ENCODE results near the gene BCR. TPM values are rescaled to one million over a fixed set of nuclear protein-coding genes. Genes with fewer than 3 reads are reported as not detected.
A peak's percentile ranks its signal among the peaks of the same experiment; 100 is the strongest.

BCR gene
- total RNA-seq, 1 donor from 2014 or later, result 90.0 TPM

GRCh38 chr22:23285236-23285635 is 104.9 kb downstream of the BCR start:
- no peak for DNase-seq (ENCODE audit: extremely low read depth, low read depth, low spot score)

- DNase-seq (ENCODE audit: extremely low read depth, low read depth, low spot score), result no peak
Observed at GRCh38 chr22:23285734-23286133, 105.4 kb downstream of the BCR start.

DNA sequence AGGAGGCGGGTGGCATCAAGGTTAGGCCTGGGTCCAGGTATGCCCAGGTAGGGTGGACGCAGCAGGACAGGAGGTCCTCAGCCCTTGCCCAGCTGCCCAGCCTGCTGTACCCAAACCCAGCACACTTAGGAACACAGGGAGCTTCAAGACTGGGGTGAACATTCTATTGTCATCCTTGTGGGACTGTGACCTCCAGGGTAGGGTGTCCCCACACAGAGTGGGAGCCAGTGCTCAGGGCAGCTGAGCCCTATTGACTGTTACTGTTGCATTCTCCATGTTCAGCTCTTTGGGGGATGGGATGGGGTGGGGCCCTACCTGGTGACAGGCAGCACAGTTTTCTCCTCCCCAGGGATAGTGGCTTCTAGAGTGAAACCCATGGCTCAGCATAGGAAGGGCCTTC is 106.0 kb downstream of the BCR start:
- no peak for DNase-seq (ENCODE audit: extremely low read depth, low read depth, low spot score)

- DNase-seq (ENCODE audit: extremely low read depth, low read depth, low spot score), result no peak
Observed at GRCh38 chr22:23287136-23288095, 107.1 kb downstream of the BCR start.

DNA sequence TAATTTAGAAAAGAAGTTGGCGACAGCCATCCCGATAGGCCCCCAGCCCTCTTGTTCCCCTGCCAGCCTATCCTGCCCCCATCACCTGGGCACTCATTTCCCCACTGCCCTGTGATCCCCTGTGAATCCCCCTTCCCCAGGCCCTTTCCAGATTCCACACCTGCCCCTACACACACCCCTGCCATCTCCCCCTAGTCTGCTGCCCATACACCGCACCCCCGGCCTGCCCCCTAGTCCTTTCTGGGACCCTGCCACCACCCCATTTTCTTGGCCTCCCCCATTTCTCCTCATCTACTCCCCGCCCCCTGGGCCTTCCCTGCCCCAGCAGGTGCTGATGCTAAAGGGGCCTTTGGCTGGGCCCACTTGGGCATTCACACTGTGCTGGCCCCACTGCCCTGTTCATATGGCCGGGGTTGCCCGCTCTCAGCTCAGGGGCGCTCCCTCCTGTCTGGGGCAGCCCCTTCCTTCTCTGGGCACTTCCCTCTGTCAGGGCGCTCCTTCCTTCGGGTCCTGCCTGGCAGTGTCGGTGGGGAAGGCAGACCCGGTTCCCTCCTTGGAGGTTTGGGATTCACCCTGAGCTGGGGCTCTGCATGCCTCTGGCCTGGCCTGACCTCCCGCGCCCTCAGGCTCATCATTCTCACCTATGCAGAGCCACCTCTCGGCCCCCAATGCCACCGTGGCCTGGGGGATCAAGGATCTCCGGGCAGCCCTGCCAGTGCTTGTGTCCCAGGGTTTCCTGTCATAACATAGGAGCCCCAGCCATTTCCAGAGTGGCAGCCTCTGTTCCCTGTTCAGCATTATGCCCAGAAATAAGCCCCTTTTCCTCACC is 108.2 kb downstream of the BCR start:
- no peak for DNase-seq (ENCODE audit: extremely low read depth, low read depth, low spot score)

- DNase-seq (ENCODE audit: extremely low read depth, low read depth, low spot score), result no peak
Observed at GRCh38 chr22:23289130-23289503, 108.8 kb downstream of the BCR start.

- DNase-seq (ENCODE audit: extremely low read depth, low read depth, low spot score), result no peak
Observed at GRCh38 chr22:23289851-23290724, 109.8 kb downstream of the BCR start.

- no peak for DNase-seq (ENCODE audit: extremely low read depth, low read depth, low spot score)
Observed at GRCh38 chr22:23291806-23292452, 111.6 kb downstream of the BCR start.

DNA sequence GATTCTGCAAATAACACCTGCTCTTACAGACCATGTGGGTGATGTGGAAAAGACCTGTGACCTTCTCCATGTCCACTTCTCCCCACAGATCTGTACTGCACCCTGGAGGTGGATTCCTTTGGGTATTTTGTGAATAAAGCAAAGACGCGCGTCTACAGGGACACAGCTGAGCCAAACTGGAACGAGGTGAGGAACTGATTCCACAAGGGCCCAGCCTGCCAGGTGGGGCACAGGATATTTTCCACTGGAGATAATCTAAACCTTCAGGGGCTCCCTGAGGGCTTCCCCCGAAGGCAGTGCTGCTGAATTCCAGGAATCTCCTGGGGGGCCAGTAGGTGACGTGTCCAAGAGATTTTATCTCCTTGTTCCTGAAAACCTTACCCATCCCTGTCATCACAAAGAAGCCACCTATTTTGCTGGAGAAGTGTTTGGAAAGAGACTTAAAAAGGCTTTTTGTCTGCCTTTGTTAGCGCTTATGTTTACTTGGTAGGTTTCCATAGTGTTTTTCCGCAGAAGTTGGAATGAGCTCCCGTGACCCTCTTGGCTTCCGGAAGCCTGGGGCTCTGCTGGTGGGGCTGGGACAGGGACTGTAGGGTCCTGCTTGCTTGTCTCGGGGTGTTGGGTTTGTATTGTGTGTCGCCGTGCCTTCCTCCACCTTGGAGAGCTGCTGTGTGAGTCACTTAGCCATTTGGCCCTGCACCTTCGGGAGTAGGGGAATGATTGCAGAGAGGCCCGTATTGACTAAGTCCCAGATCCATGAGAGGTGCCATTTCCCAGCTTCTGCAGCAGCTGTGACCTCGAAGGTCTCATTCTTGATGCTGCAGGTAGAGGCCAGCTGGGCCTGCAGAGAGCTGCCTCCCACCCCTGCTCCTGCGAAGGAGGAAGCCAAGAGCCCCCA is 112.4 kb downstream of the BCR start:
- no peak for DNase-seq (ENCODE audit: extremely low read depth, low read depth, low spot score)

DNA sequence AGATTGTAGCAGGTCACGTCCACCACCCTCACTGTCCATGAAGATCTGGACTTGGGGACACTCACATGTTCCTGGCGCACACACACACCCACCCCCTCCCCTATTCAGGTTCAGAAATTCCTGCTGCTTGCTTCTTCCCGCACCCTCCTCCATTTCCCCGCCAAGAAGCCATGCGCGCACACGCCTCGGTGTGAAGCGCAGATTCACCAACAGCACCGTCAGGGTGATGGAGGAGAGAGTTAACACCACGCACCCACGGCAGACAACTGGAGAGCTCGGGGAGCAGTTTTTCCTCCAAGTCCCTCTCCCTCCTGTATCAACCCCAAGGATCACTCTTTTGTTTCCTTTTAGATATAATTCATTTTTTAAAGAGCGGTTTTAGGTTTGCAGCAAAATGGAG is 113.4 kb downstream of the BCR start:
- no peak for DNase-seq (ENCODE audit: extremely low read depth, low read depth, low spot score)

- no peak for DNase-seq (ENCODE audit: extremely low read depth, low read depth, low spot score)
Observed at GRCh38 chr22:23294221-23294620, 113.9 kb downstream of the BCR start.

DNA sequence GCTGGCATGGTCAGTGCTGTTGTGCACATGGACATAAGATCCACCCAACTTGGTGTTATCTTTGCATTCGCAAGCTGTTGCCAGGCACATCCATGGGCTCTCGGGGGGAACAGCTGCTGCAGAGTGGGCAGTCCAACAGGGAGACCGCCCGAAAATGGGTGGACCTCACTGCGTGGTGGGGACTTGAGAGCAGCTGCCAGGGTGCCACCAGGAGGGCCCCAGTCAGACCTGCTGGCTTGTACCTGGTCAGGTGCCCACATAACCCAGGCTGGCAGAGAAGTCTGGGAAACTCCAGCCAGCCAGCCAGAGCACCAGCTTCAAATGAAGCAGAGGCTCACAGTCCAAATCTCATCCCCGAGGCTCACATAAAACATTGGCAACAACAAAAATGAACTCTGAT is 120.2 kb downstream of the BCR start:
- no peak for DNase-seq (ENCODE audit: extremely low read depth, low read depth, low spot score)

DNA sequence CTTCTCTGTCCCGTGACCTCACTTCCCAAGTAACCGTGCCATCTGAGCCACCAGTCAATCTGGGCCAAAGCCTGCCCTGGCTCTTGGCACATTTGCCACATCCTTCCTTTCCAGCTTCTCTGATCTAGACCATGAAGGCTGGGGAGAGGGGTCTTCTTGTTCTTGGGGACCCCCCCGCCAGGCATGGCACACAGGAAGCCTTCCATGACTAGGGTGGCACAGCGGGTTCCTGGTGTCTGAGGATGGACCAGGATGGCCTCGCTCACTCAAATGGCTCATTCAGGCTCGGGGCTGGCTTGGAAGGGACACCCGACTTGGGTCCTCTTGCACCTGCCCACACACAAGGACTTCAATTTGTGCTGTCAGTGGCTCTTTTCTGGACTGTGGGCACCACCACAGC is 121.3 kb downstream of the BCR start:
- DNase-seq (ENCODE audit: extremely low read depth, low read depth, low spot score), result no peak

DNA sequence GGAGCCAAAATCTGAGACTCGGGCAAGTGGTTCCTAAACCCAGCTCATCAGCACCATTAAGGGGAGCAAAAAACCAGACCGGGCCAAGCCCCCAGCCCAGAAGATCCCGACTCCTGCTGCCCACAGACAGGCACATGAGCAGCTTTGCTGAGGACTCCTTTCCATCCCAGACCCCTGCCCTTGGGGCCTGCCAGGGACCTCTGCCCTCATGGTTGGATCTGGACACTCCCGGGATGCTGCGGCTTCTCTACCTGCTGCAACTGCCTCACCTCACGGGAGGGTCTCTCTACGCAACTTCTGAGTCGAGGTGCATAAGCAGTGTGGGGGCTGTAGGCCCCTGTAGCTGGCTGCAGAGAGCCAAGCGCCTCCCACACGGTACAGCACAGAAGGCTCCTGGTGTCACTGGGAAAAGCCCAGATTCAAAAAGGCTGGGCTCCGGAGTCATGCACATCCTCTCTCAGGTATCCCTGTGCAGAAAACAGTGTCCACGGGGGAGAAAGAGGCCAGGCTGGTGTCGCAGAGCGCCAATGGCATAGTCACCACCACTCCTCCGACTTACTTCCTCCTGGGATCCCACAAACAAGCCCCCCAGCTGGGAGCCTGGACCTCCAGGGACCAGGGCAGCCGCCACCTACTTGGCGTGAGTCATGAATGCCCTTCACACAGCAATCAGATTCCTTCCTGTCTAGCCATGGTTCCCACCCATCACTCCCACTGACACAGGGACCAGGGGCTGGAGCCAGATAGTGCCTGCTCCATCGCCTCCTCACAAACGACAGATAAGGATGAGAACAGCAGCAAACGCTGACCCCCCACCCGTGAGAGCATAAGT is 122.1 kb downstream of the BCR start:
- no peak for DNase-seq (ENCODE audit: extremely low read depth, low read depth, low spot score)

DNA sequence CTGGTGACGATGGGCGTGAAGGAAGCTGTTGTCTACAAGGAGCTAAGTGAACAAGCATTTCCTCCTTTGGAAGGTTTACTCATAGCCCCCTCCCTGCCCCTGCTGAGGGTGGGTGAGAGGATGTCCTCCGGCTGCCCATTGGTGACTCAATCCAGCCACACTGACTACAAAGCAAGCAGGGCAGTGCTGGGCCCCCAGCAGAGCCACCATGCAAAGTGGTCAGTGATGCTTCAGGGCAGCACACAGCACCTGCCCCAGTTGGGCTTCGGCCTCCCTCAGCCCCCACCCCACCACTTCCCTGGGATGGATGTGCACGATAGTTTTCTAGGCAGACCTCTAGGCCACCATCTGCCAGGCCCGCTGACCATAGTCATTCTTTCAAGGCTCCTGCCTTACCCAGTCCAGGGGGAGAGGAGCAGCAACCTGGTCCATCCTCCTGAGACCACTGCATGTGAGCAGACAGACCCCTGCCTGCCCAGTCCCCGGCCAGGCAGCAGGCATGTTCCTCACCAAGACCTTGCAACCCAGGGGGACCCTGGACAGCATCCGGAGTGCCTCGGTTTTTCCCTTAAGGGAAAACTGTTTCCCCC is 125.1 kb downstream of the BCR start:
- peak; percentile 66 for DNase-seq (ENCODE audit: extremely low read depth, low read depth, low spot score)

GRCh38 chr22:23305922-23306374 is 125.6 kb downstream of the BCR start:
- DNase-seq (ENCODE audit: extremely low read depth, low read depth, low spot score), result peak; percentile 91

- peak; percentile 75 for DNase-seq (ENCODE audit: extremely low read depth, low read depth, low spot score)
Observed at GRCh38 chr22:23306438-23306921, 126.2 kb downstream of the BCR start.

- no peak for DNase-seq (ENCODE audit: extremely low read depth, low read depth, low spot score)
Observed at GRCh38 chr22:23306926-23307325, 126.6 kb downstream of the BCR start.

Data from glomerular endothelial cell (primary cell).